Ishikawa (cell line): ENCODE results near the gene FSD2.

ENCODE experiments used
- CEBPB ChIP-seq: IDR thresholded peaks from 2 replicates; pipeline ENCODE4 v1.6.1; 2012
- CREB1 ChIP-seq: IDR thresholded peaks from 2 replicates; pipeline ENCODE4 v1.6.1; 2012; ENCODE audit warnings: low read depth
- EGR1 ChIP-seq: IDR thresholded peaks from 2 replicates; pipeline ENCODE4 v1.6.1; 2012
- EP300 ChIP-seq: IDR thresholded peaks from 2 replicates; pipeline ENCODE4 v1.6.1; 2012; ENCODE audit warnings: borderline replicate concordance
- FOXM1 ChIP-seq: IDR thresholded peaks from 2 replicates; pipeline ENCODE4 v1.6.1; 2012; ENCODE audit warnings: low read depth, borderline replicate concordance
- NFIC ChIP-seq: IDR thresholded peaks from 2 replicates; pipeline ENCODE4 v1.6.1; 2012
- RAD21 ChIP-seq: IDR thresholded peaks from 2 replicates; pipeline ENCODE4 v1.6.1; 2012; ENCODE audit warnings: low read depth
- TAF1 ChIP-seq: IDR thresholded peaks from 2 replicates; pipeline ENCODE4 v1.6.1; 2012; ENCODE audit warnings: low read depth, mild to moderate bottlenecking
- TCF12 ChIP-seq: IDR thresholded peaks from 2 replicates; pipeline ENCODE4 v1.6.1; 2012; ENCODE audit warnings: low read depth
- TEAD4 ChIP-seq: IDR thresholded peaks from 2 replicates; pipeline ENCODE4 v1.6.1; 2012
- YY1 ChIP-seq: IDR thresholded peaks from 2 replicates; pipeline ENCODE4 v1.6.1; 2012; ENCODE audit warnings: low read depth
- ZBTB7A ChIP-seq: IDR thresholded peaks from 2 replicates; pipeline ENCODE4 v1.6.1; 2012; ENCODE audit warnings: low read depth
- TF ChIP-seq, protein P1 (sequence below): IDR thresholded peaks from 2 replicates; pipeline ENCODE4 v1.6.1; 2012
- TF ChIP-seq, protein P2 (sequence below): IDR thresholded peaks from 2 replicates; pipeline ENCODE4 v1.6.1; 2012; ENCODE audit warnings: low read depth, mild to moderate bottlenecking
- TF ChIP-seq, protein P3 (sequence below): IDR thresholded peaks from 2 replicates; pipeline ENCODE4 v1.6.1; 2012

FSD2 gene

DNA sequence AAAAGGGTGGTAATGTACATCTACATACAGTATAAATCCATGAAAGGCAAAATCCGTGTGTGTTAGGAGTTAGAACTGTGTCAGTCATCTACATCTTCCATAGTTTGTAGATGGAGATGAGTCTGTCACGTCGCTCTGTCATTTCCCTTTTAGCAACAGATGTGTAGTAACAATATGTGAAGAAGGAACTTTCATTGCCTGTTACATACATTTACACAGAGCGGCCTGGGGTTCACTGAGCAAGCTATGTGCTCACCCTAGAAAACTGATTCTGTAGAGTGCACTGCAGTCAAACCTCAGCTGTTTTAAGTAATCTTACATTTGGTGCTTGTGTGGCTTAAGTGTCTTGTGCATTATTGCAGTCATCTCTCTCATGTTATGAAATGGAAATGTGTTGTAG is 54.6 kb downstream of the FSD2 start:
- TF ChIP-seq FOXM1, result no peak
- TF ChIP-seq NFIC, result no peak

DNA sequence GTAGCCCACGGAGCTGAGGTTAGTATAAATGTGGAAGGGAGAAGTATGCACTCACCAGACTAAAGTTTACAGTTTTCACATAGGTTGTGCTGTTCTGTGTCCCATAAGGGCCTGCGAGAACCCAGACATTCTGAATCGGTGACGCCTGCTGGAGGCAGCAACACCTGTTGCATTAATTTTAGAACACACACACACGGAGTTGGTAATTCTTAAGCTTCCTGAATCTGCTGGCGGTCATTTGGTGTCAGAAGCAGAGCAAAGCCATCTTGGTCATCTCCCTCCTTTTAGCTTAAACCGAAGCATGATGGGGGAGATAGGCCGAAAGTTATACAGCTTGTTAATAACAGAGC is 55.1 kb downstream of the FSD2 start:
- no peak for TF ChIP-seq CEBPB
- no peak for TF ChIP-seq TEAD4
- TF ChIP-seq NFIC, result no peak
- TF ChIP-seq ZBTB7A, result no peak
- no peak for TF ChIP-seq TAF1
- no peak for TF ChIP-seq EP300
- no peak for TF ChIP-seq RAD21
- no peak for TF ChIP-seq YY1
- no peak for TF ChIP-seq TCF12

GRCh38 chr15:82749951-82750830 is 55.7 kb downstream of the FSD2 start:
- TF ChIP-seq EP300, result no peak
- TF ChIP-seq NFIC, result no peak
- no peak; the same call in 1 of the 2 replicates for TF ChIP-seq CREB1
- TF ChIP-seq EGR1, result no peak
- no peak for TF ChIP-seq FOXM1
- TF ChIP-seq, protein P1, sequence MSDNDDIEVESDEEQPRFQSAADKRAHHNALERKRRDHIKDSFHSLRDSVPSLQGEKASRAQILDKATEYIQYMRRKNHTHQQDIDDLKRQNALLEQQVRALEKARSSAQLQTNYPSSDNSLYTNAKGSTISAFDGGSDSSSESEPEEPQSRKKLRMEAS, result peak; percentile 96
- TF ChIP-seq, protein P2, sequence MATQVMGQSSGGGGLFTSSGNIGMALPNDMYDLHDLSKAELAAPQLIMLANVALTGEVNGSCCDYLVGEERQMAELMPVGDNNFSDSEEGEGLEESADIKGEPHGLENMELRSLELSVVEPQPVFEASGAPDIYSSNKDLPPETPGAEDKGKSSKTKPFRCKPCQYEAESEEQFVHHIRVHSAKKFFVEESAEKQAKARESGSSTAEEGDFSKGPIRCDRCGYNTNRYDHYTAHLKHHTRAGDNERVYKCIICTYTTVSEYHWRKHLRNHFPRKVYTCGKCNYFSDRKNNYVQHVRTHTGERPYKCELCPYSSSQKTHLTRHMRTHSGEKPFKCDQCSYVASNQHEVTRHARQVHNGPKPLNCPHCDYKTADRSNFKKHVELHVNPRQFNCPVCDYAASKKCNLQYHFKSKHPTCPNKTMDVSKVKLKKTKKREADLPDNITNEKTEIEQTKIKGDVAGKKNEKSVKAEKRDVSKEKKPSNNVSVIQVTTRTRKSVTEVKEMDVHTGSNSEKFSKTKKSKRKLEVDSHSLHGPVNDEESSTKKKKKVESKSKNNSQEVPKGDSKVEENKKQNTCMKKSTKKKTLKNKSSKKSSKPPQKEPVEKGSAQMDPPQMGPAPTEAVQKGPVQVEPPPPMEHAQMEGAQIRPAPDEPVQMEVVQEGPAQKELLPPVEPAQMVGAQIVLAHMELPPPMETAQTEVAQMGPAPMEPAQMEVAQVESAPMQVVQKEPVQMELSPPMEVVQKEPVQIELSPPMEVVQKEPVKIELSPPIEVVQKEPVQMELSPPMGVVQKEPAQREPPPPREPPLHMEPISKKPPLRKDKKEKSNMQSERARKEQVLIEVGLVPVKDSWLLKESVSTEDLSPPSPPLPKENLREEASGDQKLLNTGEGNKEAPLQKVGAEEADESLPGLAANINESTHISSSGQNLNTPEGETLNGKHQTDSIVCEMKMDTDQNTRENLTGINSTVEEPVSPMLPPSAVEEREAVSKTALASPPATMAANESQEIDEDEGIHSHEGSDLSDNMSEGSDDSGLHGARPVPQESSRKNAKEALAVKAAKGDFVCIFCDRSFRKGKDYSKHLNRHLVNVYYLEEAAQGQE, result no peak
- TF ChIP-seq YY1, result 0 out of 2 replicates have a peak, but pooled peaks have one; percentile 48
- peak; percentile 83 for TF ChIP-seq TAF1
- no peak for TF ChIP-seq ZBTB7A
- TF ChIP-seq, protein P3, sequence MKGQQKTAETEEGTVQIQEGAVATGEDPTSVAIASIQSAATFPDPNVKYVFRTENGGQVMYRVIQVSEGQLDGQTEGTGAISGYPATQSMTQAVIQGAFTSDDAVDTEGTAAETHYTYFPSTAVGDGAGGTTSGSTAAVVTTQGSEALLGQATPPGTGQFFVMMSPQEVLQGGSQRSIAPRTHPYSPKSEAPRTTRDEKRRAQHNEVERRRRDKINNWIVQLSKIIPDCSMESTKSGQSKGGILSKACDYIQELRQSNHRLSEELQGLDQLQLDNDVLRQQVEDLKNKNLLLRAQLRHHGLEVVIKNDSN, result peak; percentile 68

GRCh38 chr15:82748315-82748714 is 57.6 kb downstream of the FSD2 start:
- TF ChIP-seq CEBPB (no peak), CREB1 (no peak), TAF1 (no peak), RAD21 (no peak), TEAD4 (no peak), NFIC (no peak), EP300 (no peak), YY1 (no peak), TCF12 (no peak), ZBTB7A (no peak), FOXM1 (no peak), EGR1 (no peak)
- TF ChIP-seq, protein P1, result no peak
- TF ChIP-seq, protein P2, result no peak
- TF ChIP-seq, protein P3, result no peak

DNA sequence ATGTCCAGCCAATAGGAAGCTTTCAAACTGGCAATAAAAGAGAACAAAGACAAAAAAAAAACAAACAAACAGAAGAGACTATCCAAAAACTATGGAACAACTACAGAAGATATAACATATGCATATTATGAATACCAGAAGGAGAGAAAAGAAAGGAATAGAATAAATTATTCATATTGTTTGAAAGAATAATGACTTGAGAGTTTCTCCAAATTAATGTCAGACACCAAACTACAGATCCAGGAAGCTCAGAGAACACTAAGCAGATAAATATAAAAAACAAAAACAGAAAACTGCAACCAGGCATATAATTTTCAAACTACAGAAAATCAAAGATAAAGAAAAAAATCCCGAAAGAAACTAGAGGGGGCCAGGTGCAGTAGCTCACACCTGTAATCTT is 62.1 kb downstream of the FSD2 start:
- TF ChIP-seq CREB1, result no peak
- no peak for TF ChIP-seq YY1

DNA sequence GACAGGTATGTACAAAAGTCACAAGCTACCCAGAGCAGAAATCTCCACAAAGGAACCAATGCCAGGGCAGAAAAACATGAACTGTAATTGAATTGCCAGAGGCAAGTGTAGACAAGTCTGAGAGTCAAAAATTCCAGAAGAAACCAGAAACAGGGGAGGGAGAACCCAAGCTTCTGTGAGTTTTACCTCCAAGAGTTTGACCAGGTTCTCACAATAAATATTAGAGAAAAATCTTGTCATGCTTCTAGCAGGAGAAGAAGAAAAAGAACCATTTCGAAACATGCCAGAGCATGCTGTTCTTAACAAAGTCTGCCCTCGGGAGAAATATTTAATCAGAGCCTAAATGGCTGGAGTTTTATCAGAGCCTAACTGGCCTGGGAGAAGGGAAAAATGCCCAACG is 63.7 kb downstream of the FSD2 start:
- TF ChIP-seq, protein P2, result no peak
- TF ChIP-seq NFIC (no peak), EGR1 (no peak), TCF12 (no peak)
